K562 (cell line): ENCODE results near the gene TYW1. TPM values are rescaled to one million over a fixed set of nuclear protein-coding genes. Genes with fewer than 3 reads are reported as not detected.
"Not testable (repeated sequence)": the region's sequence is repeated elsewhere in the genome, so short reads cannot be mapped to it uniquely, and the experiment has no call there.

Experiments
- ATAC-seq: fragments of 200-7000 bp; cut with Tn5 transposase; 3 replicates; pipeline ENCODE4 v1.9.1; 2020; ENCODE audit warnings: moderate library complexity
- BruUV-seq: library from RNA; stranded (reverse); fragments of 400-500 nt; replicated peaks from 2 replicates; lab custom pipeline; 2021; lab: Mats Ljungman, UMichigan
- CTCF ChIA-PET: fragments of 300-600 bp; formaldehyde crosslinking; extraction: SDS; loops from one replicate; lab custom pipeline; 2021; ENCODE audit warnings: low intra/inter-chr PET ratio; lab: Yijun Ruan, JAX
- POLR2A ChIA-PET: fragments of 300-600, 350-650 bp; sonication (Branson Sonifier 250); formaldehyde crosslinking; extraction: SDS; loops from one replicate; lab custom pipeline; 2021; ENCODE audit warnings: antibody characterized with exemption, inconsistent platforms; lab: Yijun Ruan, JAX
- DNase-seq, 4 experiments: peaks; one replicate each; pipeline versions ENCODE4 v3.0.0 to v3.0.0-alpha.2; 2011 to 2018; ENCODE audit warnings: low spot score in 3 of 4, mixed read lengths in 3 of 4; ENCODE audit errors: extremely low read depth in 1 of 4
- FAIRE-seq: peaks from 2 replicates; lab custom pipeline; 2011; peaks lifted over from hg19 to GRCh38; lab: Jason Lieb, UNC
- H2AFZ ChIP-seq: 2 replicates; pipeline ENCODE4 v1.6.0; 2011; ENCODE audit warnings: low read depth, low read length, control low read depth, inconsistent platforms
- H3K27ac ChIP-seq: fragments of 200-600 bp; 3 replicates; pipeline ENCODE4 v1.8.0; 2011; ENCODE audit warnings: low read depth, mild to moderate bottlenecking, control low read depth, inconsistent platforms, low read length, moderate library complexity, mixed read lengths; ENCODE audit errors: extremely low read depth
- H3K27me3 ChIP-seq, 2 experiments: fragments of 300-600 bp in 1 of 2; 2 replicates in 1 of 2; 3 replicates in 1 of 2; pipeline versions ENCODE4 v1.6.0 to v1.8.0; 2011; ENCODE audit warnings: inconsistent platforms in 2 of 2, low read length in 2 of 2, mild to moderate bottlenecking in 1 of 2, mixed read lengths in 1 of 2, moderate library complexity in 1 of 2; ENCODE audit not compliant: control insufficient read depth in 2 of 2, insufficient read depth in 2 of 2
- H3K36me3 ChIP-seq: fragments of 300-600 bp; 3 replicates; pipeline ENCODE4 v1.8.0; 2011; ENCODE audit warnings: mild to moderate bottlenecking, low read length, inconsistent platforms; ENCODE audit not compliant: control insufficient read depth, insufficient read depth
- H3K4me1 ChIP-seq, 2 experiments: fragments of 200-600 bp in 1 of 2; replicated peaks in 1 of 2; 2 replicates in 1 of 2; 3 replicates in 1 of 2; pipeline versions ENCODE4 v1.5.1 to v1.8.0; 2011; ENCODE audit warnings: inconsistent platforms in 2 of 2, low read length in 2 of 2, mild to moderate bottlenecking in 1 of 2, mixed read lengths in 1 of 2, moderate library complexity in 1 of 2; ENCODE audit not compliant: control insufficient read depth in 2 of 2, insufficient read depth in 2 of 2
- H3K4me2 ChIP-seq: 2 replicates; pipeline ENCODE4 v1.6.1; 2011; ENCODE audit warnings: low read length, control low read depth, inconsistent platforms, mixed read lengths; ENCODE audit not compliant: insufficient read depth
- H3K4me3 ChIP-seq: fragments of 200-600 bp; sonication (generic), shearing (Covaris generic); 2 replicates; pipeline ENCODE4 v1.5.1; 2016; ENCODE audit warnings: control low read depth, inconsistent platforms
- H3K79me2 ChIP-seq: fragments of 200-600 bp; 3 replicates; pipeline ENCODE4 v1.8.0; 2011; ENCODE audit warnings: low read length, inconsistent platforms; ENCODE audit not compliant: control insufficient read depth, insufficient read depth
- H3K9ac ChIP-seq, 2 experiments: 2 replicates each; pipeline versions ENCODE4 v1.6.0 to v1.6.1; 2011; ENCODE audit warnings: low read depth in 2 of 2, low read length in 2 of 2, control low read depth in 1 of 2, inconsistent platforms in 1 of 2, mild to moderate bottlenecking in 1 of 2, mixed read lengths in 1 of 2; ENCODE audit not compliant: insufficient read depth in 1 of 2
- H3K9me1 ChIP-seq: one replicate; pipeline ENCODE4 v1.6.0; 2011; ENCODE audit warnings: inconsistent platforms, mild to moderate bottlenecking, low read length, moderate library complexity; ENCODE audit not compliant: control insufficient read depth, insufficient read depth
- H3K9me3 ChIP-seq: replicated peaks from 2 replicates; pipeline ENCODE4 v1.5.1; 2011; ENCODE audit warnings: low read depth, low read length, inconsistent platforms; ENCODE audit not compliant: control insufficient read depth, insufficient read depth
- H4K20me1 ChIP-seq: replicated peaks from 2 replicates; pipeline ENCODE4 v1.6.1; 2011; ENCODE audit warnings: low read length, inconsistent platforms, mixed read lengths; ENCODE audit not compliant: control insufficient read depth, insufficient read depth
- RAD21 ChIP-seq, 2 experiments: fragments of 250-450 bp in 1 of 2; fragments of 450-650 bp in 1 of 2; sonication (Bioruptor Pico) in 1 of 2; formaldehyde crosslinking in 1 of 2; IDR thresholded peaks in 1 of 2; conservative IDR thresholded peaks in 1 of 2; 2 replicates each; pipeline versions ENCODE4 v1.4.0 to v1.8.0; 2020 to 2022; ENCODE audit warnings: mild to moderate bottlenecking in 2 of 2, moderate library complexity in 1 of 2
- WGBS: fragments of 100-300 bp; shearing (Covaris generic); methylation state at CpG from one replicate; pipeline ENCODE4 v1.1.6; 2016; ENCODE audit warnings: low coverage, mixed read lengths; ENCODE audit not compliant: insufficient coverage; ENCODE audit errors: missing lambda C conversion rate; 5-methylcytosine and 5-hydroxymethylcytosine counted together
- in situ Hi-C: fragments of 300-500 bp; cut with MboI; formaldehyde crosslinking; loops from 4 replicates; pipeline ENCODE4 v1.15.0; 2018; ENCODE audit warnings: inconsistent platforms, mixed read lengths
- intact Hi-C: fragments of 100-400 bp; cut with micrococcal nuclease; formaldehyde crosslinking; loops from 2 replicates; pipeline ENCODE4 v1.14.2; 2022
- polyA plus RNA-seq, 8 experiments: library from polyadenylated mRNA; depleted of rRNA in 4 of 8; stranded (reverse) in 5 of 8; unstranded in 3 of 8; fragments of >200 nt; fragmentation: Nextera tagmentation in 2 of 8; fragmentation: Illumina TruSeq in 1 of 8; extraction: Ambion mirVana in 2 of 8; extraction: Trizol in 1 of 8; gene quantifications; 2 replicates each; pipeline versions ENCODE4 v1.2.1 to v1.2.3, GENCODE V29; 2011 to 2014; ENCODE audit warnings: inconsistent platforms in 1 of 8, missing spikeins in 1 of 8
- total RNA-seq, 7 experiments: library from RNA; depleted of rRNA in 6 of 7; stranded (reverse); fragments of >200 nt in 6 of 7; fragmentation: Illumina TruSeq in 2 of 7; extraction: Trizol in 2 of 7; gene quantifications; 2 replicates each; pipeline versions ENCODE4 v1.2.1 to v1.2.3, GENCODE V29; 2011 to 2021; ENCODE audit warnings: low replicate concordance in 1 of 7
- TF ChIP-seq, protein P1 (sequence below), 3 experiments: IDR thresholded peaks in 2 of 3; conservative IDR thresholded peaks in 1 of 3; 2 replicates each; pipeline ENCODE4 v1.5.1; 2011 to 2012; ENCODE audit warnings: low read length in 3 of 3, mild to moderate bottlenecking in 3 of 3, control low read depth in 2 of 3, improper control_type of control experiment in 1 of 3, inconsistent platforms in 1 of 3, low read depth in 1 of 3, mixed read lengths in 1 of 3, moderate library complexity in 1 of 3; ENCODE audit not compliant: insufficient read depth in 2 of 3

The TYW1 gene
- total and polyA plus RNA-seq, 9 of the 15 experiments (the other 6 are each of a cell fraction or from before 2014, with no cell fraction given) = 17.4 to 32.0 (median 26.2) TPM

DNA sequence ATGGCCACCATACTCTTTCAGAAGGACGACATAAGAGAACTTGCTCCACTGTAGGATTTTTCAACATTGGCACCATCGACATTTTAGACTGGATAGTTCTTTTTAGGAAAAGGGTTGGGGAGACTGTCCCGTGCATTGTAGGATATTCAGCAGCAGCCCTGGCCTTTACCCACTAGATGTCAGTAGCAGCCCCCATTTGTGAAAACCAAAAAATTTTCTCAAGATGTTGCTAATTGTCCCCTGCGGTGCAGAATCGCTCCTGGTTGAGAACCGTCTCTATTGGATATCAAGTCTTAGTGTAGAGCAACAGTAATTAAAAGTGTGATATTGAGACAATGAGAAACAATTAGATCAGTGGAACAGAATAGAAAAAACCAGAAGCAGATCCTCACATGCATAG, 180.1 kb downstream of the TYW1 start:
- H2AFZ ChIP-seq, in situ Hi-C loops, H3K9me3 ChIP-seq, DNase-seq, BruUV-seq, H3K36me3 ChIP-seq, H3K79me2 ChIP-seq, POLR2A ChIA-PET, H3K4me3 ChIP-seq, H3K9me1 ChIP-seq, H3K4me2 ChIP-seq, CTCF ChIA-PET, H4K20me1 ChIP-seq: not testable (repeated sequence)
- ATAC-seq = peak; percentile 89
- peak; percentile 94 for FAIRE-seq
- intact Hi-C loops = loop anchor here (10.0 kb wide), 1 partner anchor 188 kb away; no protein-coding TSS in a partner anchor
- TF ChIP-seq, protein P1, sequence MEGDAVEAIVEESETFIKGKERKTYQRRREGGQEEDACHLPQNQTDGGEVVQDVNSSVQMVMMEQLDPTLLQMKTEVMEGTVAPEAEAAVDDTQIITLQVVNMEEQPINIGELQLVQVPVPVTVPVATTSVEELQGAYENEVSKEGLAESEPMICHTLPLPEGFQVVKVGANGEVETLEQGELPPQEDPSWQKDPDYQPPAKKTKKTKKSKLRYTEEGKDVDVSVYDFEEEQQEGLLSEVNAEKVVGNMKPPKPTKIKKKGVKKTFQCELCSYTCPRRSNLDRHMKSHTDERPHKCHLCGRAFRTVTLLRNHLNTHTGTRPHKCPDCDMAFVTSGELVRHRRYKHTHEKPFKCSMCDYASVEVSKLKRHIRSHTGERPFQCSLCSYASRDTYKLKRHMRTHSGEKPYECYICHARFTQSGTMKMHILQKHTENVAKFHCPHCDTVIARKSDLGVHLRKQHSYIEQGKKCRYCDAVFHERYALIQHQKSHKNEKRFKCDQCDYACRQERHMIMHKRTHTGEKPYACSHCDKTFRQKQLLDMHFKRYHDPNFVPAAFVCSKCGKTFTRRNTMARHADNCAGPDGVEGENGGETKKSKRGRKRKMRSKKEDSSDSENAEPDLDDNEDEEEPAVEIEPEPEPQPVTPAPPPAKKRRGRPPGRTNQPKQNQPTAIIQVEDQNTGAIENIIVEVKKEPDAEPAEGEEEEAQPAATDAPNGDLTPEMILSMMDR (IDR thresholded peaks at IDR 0.05 in 2 of 3, conservative IDR thresholded peaks at IDR 0.05 in 1 of 3; ENCODE audit: insufficient read depth in 2 of 3, low read depth in 1 of 3, low read length in 3 of 3) = peak; percentile 34 to 53 (median 43); a peak in 5 of 6 replicates
- TF ChIP-seq RAD21 (CRISPR knock-in tag; conservative IDR thresholded peaks at IDR 0.05 in 1 of 2, IDR thresholded peaks at IDR 0.05 in 1 of 2) = peak in 1 of 2 experiments; percentile 8; a peak in 1 of 4 replicates
- TF ChIP-seq, all 486 proteins: peak for 2; not testable (repeated sequence) for 484
- 7% methylated on average over 5 of the region's 6 CpGs for WGBS
- not testable (repeated sequence) for H3K4me1 ChIP-seq, H3K27me3 ChIP-seq, H3K9ac ChIP-seq, H3K27ac ChIP-seq
